ENCODE data around the gene SERPINE1. TPM values are rescaled to one million over a fixed set of nuclear protein-coding genes. Genes with fewer than 3 reads are reported as not detected.
"Not testable (repeated sequence)": the region's sequence is repeated elsewhere in the genome, so short reads cannot be mapped to it uniquely, and the experiment has no call there.

Gene SERPINE1
- total and polyA plus RNA-seq, 4 donors, result 12.4 to 436 (median 37.0) TPM

- Histone ChIP-seq H3K36me3 (ENCODE audit: control insufficient read depth in 4 of 4, insufficient read depth in 4 of 4, low read length in 4 of 4) (no peaks in the 10 kb centered on the region), H3K4me3 (no peak overlapping the region), H3K9ac (ENCODE audit: insufficient read depth in 1 of 2, low read length in 2 of 2) (no peak overlapping the region), H3K9me3 (ENCODE audit: control insufficient read depth in 4 of 4, insufficient read depth in 3 of 4, low read length in 3 of 4) (no peaks in the 10 kb centered on the region), H3K27me3 (ENCODE audit: control insufficient read depth in 3 of 3, insufficient read depth in 3 of 3, low read length in 2 of 3) (no peaks in the 10 kb centered on the region), H3K4me1 (ENCODE audit: control insufficient read depth in 5 of 5, insufficient read depth in 5 of 5, low read length in 5 of 5) (peaks cover 2 to 20% (median 4%) of the 10 kb centered on the region in 5 donors), H3K27ac (ENCODE audit: low read depth in 1 of 2, low read length in 1 of 2) (no peak overlapping the region)
- no peak for DNase-seq
- no peak for ATAC-seq (ENCODE audit: insufficient read depth, low FRiP score)
- TF ChIP-seq CTCF (IDR thresholded peaks at IDR 0.05; ENCODE audit: control extremely low read depth, extremely low read depth), result no peak
- WGBS, 2 donors, result 84 to 86% methylated on average over 4 of the region's 4 CpGs
These were observed 6.6 kb upstream of the SERPINE1 start for GRCh38 chr7:101120315-101120714.

GRCh38 chr7:101121631-101121990 is 5.3 kb upstream of the SERPINE1 start:
- peaks cover 4 to 31% (median 10%) of the 10 kb centered on the region in 5 donors for H3K4me1 ChIP-seq (ENCODE audit: control insufficient read depth in 5 of 5, insufficient read depth in 5 of 5, low read length in 5 of 5)
- not testable (repeated sequence) for H3K9ac ChIP-seq (ENCODE audit: insufficient read depth in 1 of 2, low read length in 2 of 2); H3K9me3 ChIP-seq (ENCODE audit: control insufficient read depth in 4 of 4, insufficient read depth in 3 of 4, low read length in 3 of 4)

GRCh38 chr7:101121991-101122932 is 4.6 kb upstream of the SERPINE1 start:
- Histone ChIP-seq H3K36me3 (ENCODE audit: control insufficient read depth in 4 of 4, insufficient read depth in 4 of 4, low read length in 4 of 4) (no peaks in the 10 kb centered on the region), H3K27ac (ENCODE audit: low read depth in 1 of 2, low read length in 1 of 2) (peak overlapping the region; percentile 76 to 92), H3K27me3 (ENCODE audit: control insufficient read depth in 3 of 3, insufficient read depth in 3 of 3, low read length in 2 of 3) (no peaks in the 10 kb centered on the region), H3K4me3 (no peak overlapping the region), H3K4me1 (ENCODE audit: control insufficient read depth in 5 of 5, insufficient read depth in 5 of 5, low read length in 5 of 5) (peaks cover 9 to 33% (median 14%) of the 10 kb centered on the region in 5 donors), H3K9me3 (ENCODE audit: control insufficient read depth in 4 of 4, insufficient read depth in 3 of 4, low read length in 3 of 4) (no peaks in the 10 kb centered on the region), H3K9ac (ENCODE audit: insufficient read depth in 1 of 2, low read length in 2 of 2) (peak overlapping the region in 1 of 2 donors; percentile 39)
- ATAC-seq (ENCODE audit: insufficient read depth, low FRiP score) (peak; percentile 75), DNase-seq (peak; percentile 86 to 92 (median 88))
- TF ChIP-seq CTCF (IDR thresholded peaks at IDR 0.05; ENCODE audit: control extremely low read depth, extremely low read depth), result no peak
- WGBS, 2 donors, result 27 to 29% methylated on average over 17 of the region's 17 CpGs

More at GRCh38 chr7:101121631-101121990, 5.3 kb upstream of the SERPINE1 start:
- H3K36me3 ChIP-seq (ENCODE audit: control insufficient read depth in 4 of 4, insufficient read depth in 4 of 4, low read length in 4 of 4); H3K4me3 ChIP-seq; ATAC-seq (ENCODE audit: insufficient read depth, low FRiP score); H3K27me3 ChIP-seq (ENCODE audit: control insufficient read depth in 3 of 3, insufficient read depth in 3 of 3, low read length in 2 of 3); DNase-seq: not testable (repeated sequence)
- 67 to 81% methylated on average over 8 to 9 of the region's 9 CpGs for WGBS, 2 donors
- peak overlapping the region; percentile 76 to 92 for H3K27ac ChIP-seq (ENCODE audit: low read depth in 1 of 2, low read length in 1 of 2)

GRCh38 chr7:101122933-101123702 is 3.8 kb upstream of the SERPINE1 start:
- no peaks in the 10 kb centered on the region for H3K27me3 ChIP-seq (ENCODE audit: control insufficient read depth in 3 of 3, insufficient read depth in 3 of 3, low read length in 2 of 3)
- WGBS, 2 donors, result 91 to 92% methylated on average over 11 of the region's 11 CpGs
- no peak for ATAC-seq (ENCODE audit: insufficient read depth, low FRiP score)
- DNase-seq, result no peak
- no peaks in the 10 kb centered on the region for H3K9me3 ChIP-seq (ENCODE audit: control insufficient read depth in 4 of 4, insufficient read depth in 3 of 4, low read length in 3 of 4)
- H3K9ac ChIP-seq (ENCODE audit: insufficient read depth in 1 of 2, low read length in 2 of 2), result no peak overlapping the region
- H3K36me3 ChIP-seq (ENCODE audit: control insufficient read depth in 4 of 4, insufficient read depth in 4 of 4, low read length in 4 of 4), result no peaks in the 10 kb centered on the region
- no peak overlapping the region for H3K4me3 ChIP-seq
- peaks cover 9 to 33% (median 20%) of the 10 kb centered on the region in 5 donors for H3K4me1 ChIP-seq (ENCODE audit: control insufficient read depth in 5 of 5, insufficient read depth in 5 of 5, low read length in 5 of 5)
- H3K27ac ChIP-seq (ENCODE audit: low read depth in 1 of 2, low read length in 1 of 2), result peak overlapping the region; percentile 76 to 92
- no peak for TF ChIP-seq CTCF (IDR thresholded peaks at IDR 0.05; ENCODE audit: control extremely low read depth, extremely low read depth)

Measured in lung (tissue), 12 donors.